ENCODE data around the gene VWA5A.
"Not testable (repeated sequence)": the region's sequence is repeated elsewhere in the genome, so short reads cannot be mapped to it uniquely, and the experiment has no call there.

VWA5A gene

GRCh38 chr11:124090996-124091395 is 24.3 kb upstream of the VWA5A start:
- in situ Hi-C loops (cut with MboI; ENCODE audit: low sequenced_read_pairs) = no loop called here

DNA sequence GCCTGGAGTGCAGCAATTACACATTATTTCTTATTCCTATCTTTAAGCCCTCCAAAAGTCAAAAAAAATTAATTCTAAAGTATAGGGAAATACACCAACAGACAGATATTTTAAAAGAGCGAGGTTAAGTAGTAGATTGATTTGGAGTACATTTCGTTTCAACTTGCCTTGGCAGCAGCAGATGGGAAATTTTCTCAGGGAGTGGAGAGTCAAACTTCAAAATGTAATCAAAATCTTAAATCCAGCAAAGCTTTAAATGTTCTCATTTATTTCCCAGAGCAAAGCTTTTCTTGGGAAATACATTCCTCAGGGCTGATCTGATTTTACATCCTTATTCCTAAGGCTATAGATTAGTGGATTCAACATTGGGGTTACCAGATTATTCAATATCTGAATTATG is 21.9 kb upstream of the VWA5A start:
- in situ Hi-C loops (cut with MboI; ENCODE audit: low sequenced_read_pairs) = no loop called here

- in situ Hi-C loops (cut with MboI; ENCODE audit: low sequenced_read_pairs) = no loop called here
These were observed 20.5 kb upstream of the VWA5A start for GRCh38 chr11:124094731-124095130.

GRCh38 chr11:124096364-124096763 is 18.9 kb upstream of the VWA5A start:
- in situ Hi-C loops (cut with MboI; ENCODE audit: low sequenced_read_pairs) = no loop called here

GRCh38 chr11:124098141-124098540 is 17.1 kb upstream of the VWA5A start:
- in situ Hi-C loops (cut with MboI; ENCODE audit: low sequenced_read_pairs) = no loop called here

DNA sequence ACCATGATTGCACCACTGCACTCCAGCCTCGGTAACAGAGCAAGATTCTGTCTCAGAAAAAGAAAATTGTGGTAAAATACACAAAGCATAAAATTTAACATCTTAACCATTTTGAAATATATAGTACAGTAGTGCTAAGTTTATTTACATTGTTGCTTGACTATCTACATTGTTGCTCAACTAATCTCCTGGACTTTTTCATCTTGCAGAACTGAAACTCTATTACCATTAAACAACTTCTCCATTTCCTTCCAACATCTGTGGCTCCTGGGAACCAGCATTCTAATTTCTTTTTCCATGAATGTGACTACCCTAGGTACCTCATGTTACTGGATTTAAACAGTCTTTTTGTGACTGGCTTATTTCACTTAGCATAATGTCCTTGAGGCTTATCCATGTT is 13.5 kb upstream of the VWA5A start:
- in situ Hi-C loops (cut with MboI; ENCODE audit: low sequenced_read_pairs) = no loop called here

DNA sequence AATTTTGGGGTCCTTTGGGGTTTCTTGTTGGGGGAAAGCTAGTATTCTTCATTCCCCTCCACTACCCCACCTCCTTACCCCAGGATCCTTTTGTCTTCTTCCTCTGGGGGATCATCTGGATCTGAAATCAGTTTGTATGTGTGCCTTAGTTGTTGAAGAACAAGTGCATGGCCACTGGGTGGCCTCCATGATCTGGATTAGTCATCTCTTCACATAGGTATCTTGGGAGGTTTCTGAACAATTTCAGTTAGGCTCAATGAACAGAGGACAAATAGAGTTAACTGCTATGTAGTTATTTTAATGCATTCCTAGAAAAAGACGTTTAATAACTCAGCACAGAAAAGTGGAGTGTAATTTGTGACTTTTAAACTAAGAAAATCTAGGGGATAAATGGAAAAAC is 7.1 kb upstream of the VWA5A start:
- in situ Hi-C loops (cut with MboI; ENCODE audit: low sequenced_read_pairs) = no loop called here

DNA sequence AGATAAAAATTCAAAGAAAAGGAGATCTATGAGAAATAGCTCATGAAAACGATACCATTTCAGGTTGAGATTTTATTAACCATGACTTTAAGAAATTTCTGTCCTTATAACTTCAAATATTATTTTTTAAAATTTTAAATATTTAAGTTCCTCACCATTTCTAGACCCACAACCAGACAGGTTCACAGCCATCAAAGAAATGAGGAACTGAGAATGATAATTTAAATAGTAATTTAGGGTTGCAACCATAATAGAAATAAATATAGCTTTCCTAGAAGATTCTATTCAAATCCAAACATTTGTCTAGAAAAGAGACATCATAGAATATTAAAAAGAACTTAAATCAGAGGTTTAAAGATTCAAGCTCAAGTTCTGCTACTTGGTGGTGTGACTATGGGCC is 5.9 kb upstream of the VWA5A start:
- in situ Hi-C loops (cut with MboI; ENCODE audit: low sequenced_read_pairs) = no loop called here

DNA sequence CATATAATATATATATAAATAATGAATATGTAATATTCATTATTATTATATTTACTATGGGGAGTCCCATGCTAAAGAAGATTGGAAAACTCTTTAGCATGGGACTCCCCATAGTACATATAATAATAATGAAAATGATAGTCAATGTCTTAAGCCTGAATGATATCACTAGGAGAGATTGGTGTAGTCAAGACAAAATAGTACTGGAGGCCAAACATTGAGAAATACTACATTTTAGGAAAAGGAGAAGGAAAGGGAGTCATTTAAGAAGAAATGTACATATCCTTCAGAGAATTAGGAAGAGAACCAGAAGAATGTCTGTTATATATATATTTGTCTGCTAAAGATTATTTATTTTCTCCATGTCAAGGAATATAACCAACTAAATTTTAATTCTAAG is 5.0 kb upstream of the VWA5A start:
- in situ Hi-C loops (cut with MboI; ENCODE audit: low sequenced_read_pairs) = no loop called here

DNA sequence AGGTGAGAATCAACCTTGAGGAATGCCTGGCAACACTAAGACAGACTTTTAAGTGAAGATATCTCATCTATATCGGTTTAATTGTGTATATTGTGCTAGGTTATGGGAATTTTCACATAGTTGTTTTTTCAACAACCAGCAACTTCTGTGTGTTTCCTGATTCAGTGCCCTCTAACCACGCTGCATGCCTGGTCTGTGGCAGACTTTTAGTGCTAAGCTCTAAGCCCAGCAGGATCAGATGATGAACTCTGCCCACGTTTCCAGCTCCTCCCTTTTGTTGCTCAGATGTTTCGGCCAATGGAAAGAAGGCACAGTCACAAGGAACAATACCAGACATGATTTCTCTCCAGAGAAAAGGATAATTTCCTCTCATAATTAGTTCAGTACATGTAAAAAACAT is 1.4 kb upstream of the VWA5A start:
- in situ Hi-C loops (cut with MboI; ENCODE audit: low sequenced_read_pairs) = no loop called here

DNA sequence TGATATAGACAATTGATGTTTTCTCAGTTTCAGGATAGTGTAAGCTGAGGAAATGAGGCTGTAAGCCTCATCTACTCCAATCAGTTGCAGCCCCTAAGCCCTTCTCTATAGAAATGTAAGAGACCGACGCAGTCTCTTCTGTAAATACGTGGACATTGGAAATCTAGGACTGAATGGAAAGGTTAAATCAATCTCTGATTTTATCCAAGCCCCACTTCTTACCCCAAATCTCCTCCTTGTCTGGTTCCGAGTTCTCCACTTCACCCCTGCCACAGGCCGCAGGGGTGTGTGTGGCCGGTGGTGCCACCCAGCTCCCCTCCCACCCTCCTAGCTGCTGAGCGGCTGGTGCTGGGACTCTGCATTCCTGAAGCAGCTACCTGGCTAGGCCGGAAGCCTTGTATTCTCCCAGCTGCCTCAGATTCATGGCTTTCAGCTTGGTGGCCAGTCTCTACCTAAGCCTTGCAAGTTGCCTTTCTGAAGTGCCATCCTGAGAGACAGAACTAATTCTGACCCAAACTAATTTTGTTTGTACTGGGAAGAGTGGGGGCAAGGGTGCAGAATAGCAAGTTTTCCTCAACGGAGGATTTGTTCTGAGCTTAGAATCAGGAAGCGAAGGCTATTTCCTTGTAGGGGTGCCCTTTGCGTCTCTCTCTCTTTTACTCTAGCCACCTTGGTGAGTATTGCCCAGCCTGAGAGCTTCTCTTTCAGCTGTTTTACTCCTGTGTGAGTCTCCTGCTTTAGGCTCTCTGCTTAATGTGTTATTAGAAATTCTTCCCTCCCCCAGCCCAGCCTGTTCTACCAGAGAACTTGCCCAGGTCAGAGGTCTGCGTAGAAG is 749 bp downstream of the VWA5A start:
- in situ Hi-C loops (cut with MboI; ENCODE audit: low sequenced_read_pairs) = no loop called here

DNA sequence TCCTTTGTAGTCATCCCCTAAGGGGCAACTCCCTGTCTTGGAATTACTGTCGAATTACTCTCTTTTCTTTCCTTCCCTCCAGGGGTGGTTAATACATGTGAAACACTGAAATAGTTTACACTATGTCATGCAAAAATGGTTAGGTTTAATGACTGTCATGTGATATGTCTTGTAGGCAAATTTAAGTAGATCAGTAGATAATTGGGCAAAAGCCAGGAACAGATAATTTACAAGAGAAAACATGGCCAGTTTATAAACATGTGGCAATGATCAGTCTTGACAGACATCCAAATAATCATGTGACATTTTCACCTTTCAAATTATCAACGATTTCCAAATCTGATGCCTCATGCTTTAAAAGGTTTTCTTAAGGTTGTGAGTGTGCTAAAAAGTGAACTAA is 3.9 kb downstream of the VWA5A start:
- in situ Hi-C loops (cut with MboI; ENCODE audit: low sequenced_read_pairs) = no loop called here

DNA sequence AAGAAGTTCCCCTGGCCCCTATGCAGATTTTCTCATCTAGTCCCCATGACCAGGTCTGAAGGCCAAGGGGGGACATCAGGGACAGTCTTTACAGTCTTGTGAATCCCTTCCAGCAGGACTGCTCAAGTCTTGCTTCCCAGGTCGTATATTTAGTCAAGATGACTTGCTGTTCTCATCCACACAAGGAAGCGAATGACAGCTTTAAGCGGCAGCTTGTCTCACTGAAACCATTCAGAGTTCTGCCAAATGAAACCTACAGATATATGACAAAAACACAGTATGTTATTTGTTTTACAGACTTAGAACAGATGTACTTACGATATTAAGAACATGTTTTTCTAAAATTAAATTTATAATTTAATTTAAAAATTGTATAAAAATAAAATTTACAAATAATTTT is 5.6 kb downstream of the VWA5A start:
- in situ Hi-C loops (cut with MboI; ENCODE audit: low sequenced_read_pairs) = no loop called here

GRCh38 chr11:124122123-124122522 is 6.9 kb downstream of the VWA5A start:
- in situ Hi-C loops (cut with MboI; ENCODE audit: low sequenced_read_pairs) = no loop called here

DNA sequence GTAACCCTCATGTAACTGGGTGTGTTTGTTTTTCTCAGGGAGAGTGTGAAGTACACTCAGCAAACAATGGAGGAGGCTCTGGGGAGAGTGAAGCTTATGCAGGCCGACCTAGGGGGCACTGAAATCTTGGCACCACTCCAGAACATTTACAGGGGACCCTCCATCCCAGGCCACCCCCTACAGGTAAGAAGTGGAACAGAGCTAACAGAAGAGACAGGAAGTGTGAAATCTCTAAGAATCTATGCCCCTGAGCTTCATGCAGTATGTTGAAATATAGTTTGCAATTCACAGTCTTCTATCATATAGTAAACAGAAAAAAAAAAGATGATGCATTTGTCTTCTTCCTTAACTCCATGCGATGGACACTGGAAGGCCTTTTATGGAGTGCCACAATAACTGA is 8.4 kb downstream of the VWA5A start:
- in situ Hi-C loops (cut with MboI; ENCODE audit: low sequenced_read_pairs) = no loop called here

DNA sequence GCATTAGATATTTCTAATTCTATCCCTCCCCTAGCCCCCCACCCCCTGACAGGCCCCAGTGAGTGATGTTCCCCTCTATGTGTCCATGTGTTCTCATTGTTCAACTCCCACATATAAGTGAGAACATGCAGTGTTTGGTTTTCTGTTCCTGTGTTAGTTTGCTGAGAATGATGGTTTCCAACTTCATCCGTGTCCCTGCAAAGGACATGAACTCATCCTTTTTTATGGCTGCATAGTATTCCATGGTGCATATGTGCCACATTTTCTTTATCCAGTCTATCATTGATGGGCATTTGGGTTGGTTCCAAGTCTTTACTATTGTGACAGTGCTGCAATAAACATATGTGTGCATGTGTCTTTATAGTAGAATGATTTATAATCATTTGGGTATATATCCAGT is 11.9 kb downstream of the VWA5A start:
- in situ Hi-C loops (cut with MboI; ENCODE audit: low sequenced_read_pairs) = not testable (repeated sequence)

DNA sequence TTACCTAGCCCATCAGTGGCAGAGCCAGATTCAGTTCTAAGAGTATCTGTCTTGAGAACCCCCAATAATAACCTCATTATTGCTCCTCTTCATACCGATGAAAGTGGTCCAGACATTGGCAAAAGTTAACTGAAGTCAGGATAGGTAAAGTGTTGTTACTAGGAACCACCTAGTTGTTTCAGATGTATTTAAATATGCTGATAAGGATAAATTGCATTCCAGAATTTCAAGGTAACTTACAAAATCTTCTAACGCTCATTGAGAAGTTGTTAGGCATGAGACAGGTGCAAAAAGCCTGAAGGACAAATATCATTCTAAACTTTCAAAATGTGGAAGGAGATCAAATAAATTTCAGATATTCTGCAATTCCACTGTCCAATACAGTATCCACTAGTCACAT is 27.8 kb downstream of the VWA5A start:
- in situ Hi-C loops (cut with MboI; ENCODE audit: low sequenced_read_pairs) = no loop called here

GRCh38 chr11:124147951-124148350 is 32.7 kb downstream of the VWA5A start:
- in situ Hi-C loops (cut with MboI; ENCODE audit: low sequenced_read_pairs) = no loop called here

DNA sequence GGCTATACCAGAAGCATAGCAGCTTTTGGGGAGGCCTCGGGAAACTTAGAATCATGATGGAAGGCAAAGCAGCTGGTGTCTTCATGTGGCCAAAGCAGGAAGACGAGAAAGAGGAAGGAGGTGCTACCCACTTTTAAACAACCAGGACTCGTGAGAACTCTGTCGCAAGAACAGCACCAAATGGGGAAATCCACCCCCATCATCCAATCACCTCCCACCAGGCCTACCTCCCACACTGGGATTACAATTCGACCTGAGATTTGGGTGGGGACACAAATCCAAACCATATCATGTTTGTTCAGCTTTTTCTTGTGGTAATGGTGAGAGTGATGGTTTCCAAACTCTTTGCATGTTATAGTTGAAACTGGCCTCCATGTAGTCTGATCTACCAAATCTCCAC is 35.4 kb downstream of the VWA5A start:
- in situ Hi-C loops (cut with MboI; ENCODE audit: low sequenced_read_pairs) = no loop called here

DNA sequence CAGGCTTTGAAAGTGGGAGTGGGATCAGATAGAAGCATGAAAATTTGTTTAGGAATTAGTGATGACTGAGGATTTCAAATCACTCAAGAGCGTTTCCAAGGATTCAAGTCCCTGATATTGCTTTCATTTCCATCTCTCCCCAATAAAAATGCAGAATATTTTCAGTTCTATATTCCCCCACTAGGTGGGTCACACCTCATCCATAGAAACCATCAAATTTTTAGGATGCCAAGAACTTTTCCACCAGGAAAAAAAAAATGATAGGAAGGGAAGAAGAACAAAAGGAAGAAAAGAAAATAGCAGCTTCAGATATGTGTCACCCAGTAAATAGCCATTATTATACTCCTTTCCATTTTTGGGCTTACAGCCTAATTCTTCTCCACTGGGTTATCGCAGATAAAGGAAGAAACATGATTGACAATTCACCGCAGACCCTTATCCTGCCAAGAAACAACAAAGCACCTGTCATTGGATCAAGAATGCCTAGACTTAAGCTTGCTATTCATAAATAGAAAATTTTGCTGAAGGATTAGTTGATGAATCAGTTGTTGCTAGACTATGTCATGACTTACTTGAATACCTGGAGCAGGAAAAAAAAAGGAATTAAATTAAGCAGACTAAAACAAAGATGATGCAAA is 37.6 kb downstream of the VWA5A start:
- in situ Hi-C loops (cut with MboI; ENCODE audit: low sequenced_read_pairs) = no loop called here

DNA sequence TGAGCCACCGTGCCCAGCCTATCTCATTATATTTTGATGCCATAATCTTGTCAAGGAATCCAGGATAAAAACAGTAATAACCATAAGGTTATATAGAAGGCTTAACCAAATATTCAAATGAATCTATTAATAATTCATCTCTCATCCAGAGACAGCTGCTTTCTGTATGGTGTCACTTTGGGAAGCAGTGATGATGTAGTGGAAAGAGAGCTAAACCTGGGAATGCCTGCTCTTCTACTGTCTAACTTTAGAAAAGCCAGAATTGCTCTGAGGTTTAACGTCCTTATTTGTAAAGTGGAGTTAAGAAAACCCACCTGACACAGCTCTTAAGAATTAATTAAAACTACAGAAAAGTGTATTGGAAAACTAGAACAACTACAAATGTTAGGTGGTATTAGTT is 38.6 kb downstream of the VWA5A start:
- in situ Hi-C loops (cut with MboI; ENCODE audit: low sequenced_read_pairs) = no loop called here

- in situ Hi-C loops (cut with MboI; ENCODE audit: low sequenced_read_pairs) = no loop called here
These were observed 44.2 kb downstream of the VWA5A start for GRCh38 chr11:124159481-124159880.

DNA sequence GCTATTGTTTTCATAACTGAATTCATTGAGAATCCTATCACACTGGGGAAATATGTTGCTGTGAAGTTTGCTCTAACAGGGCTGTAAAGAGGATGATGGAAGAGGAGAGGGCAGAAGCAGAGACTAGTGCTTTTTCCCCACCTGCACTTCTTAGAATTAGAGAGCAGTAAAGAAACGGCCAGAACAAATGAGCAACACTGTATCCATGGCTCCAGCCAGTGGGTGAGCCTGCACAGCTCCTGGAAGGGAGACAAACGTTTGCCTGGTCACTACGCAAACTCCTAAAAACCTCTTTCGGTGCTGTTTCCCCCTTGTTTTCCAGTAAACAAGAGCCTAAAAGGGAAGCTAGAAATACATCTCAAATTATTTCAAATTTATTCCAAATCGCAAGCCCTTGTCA is 45.7 kb downstream of the VWA5A start:
- in situ Hi-C loops (cut with MboI; ENCODE audit: low sequenced_read_pairs) = no loop called here

All from HL-60/S4 treated with retinoic acid at 250 ng/mL for 4 days and 3 days (cell line).